Esophagus (tissue), 2 donors: ENCODE measurements around the gene EHBP1L1. TPM values are rescaled to one million over a fixed set of nuclear protein-coding genes. Genes with fewer than 3 reads are reported as not detected.

Experiments
- H3K27ac ChIP-seq, 2 donors: one replicate each; pipeline ENCODE4 v1.5.1; 2013; ENCODE audit warnings: low read depth in 2 of 2, mild to moderate bottlenecking in 2 of 2, inconsistent platforms in 1 of 2, low read length in 1 of 2, moderate library complexity in 1 of 2
- H3K27me3 ChIP-seq, 2 donors: one replicate each; pipeline ENCODE4 v1.6.1; 2013; ENCODE audit warnings: low read length in 2 of 2, control low read depth in 1 of 2, mild to moderate bottlenecking in 1 of 2; ENCODE audit not compliant: insufficient read depth in 2 of 2, control insufficient read depth in 1 of 2
- H3K36me3 ChIP-seq, 2 donors: one replicate each; pipeline ENCODE4 v1.6.1; 2013; ENCODE audit warnings: low read length in 1 of 2; ENCODE audit not compliant: control insufficient read depth in 2 of 2, insufficient read depth in 2 of 2
- H3K4me1 ChIP-seq, 2 donors: one replicate each; pipeline ENCODE4 v1.6.1; 2013; ENCODE audit warnings: low read length in 1 of 2; ENCODE audit not compliant: control insufficient read depth in 2 of 2, insufficient read depth in 2 of 2
- H3K4me3 ChIP-seq, 2 donors: one replicate each; pipeline ENCODE4 v1.5.1; 2013; ENCODE audit warnings: low read length in 2 of 2, mild to moderate bottlenecking in 2 of 2, low read depth in 1 of 2, moderate library complexity in 1 of 2
- H3K9me3 ChIP-seq, 2 donors: one replicate each; pipeline ENCODE4 v1.6.1; 2013; ENCODE audit warnings: mild to moderate bottlenecking in 2 of 2, low read depth in 1 of 2, low read length in 1 of 2, moderate library complexity in 1 of 2; ENCODE audit not compliant: control insufficient read depth in 2 of 2, insufficient read depth in 1 of 2
- WGBS, 2 donors: extraction: QIAGEN DNeasy Blood & Tissue Kit; methylation state at CpG; one replicate each; pipeline ENCODE4 v1.1.7; 2013; 5-methylcytosine and 5-hydroxymethylcytosine counted together
- polyA plus RNA-seq, 2 donors: library from polyadenylated mRNA; stranded (reverse); fragments of 200-250 nt; gene quantifications; one replicate each; pipeline ENCODE4 v1.2.3, GENCODE V29; 2013
- donor health status: healthy with polysubstance abuse.
- donor health status: Bipolar disorder and iron deficiency.

Gene EHBP1L1
- polyA plus RNA-seq, 2 donors: 54.4 to 61.6 TPM

DNA sequence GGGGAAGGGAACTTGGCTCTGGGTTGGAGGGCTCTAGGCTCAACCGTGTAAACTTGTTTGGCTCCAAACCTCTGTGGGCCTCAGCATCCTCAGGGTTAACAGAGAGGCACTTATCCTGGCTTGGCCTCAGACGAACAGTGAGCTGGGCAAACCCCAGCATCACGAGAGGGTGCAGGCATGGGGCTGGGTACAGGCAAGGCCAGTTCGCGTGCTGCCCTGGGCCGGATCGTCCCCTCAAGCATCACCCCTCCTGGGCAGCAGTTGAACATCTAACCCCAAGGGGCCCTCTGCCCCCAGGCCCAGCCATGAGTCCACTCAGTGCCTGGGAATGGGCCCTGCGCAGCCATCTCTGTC lies 1.9 kb downstream of the EHBP1L1 start:
- WGBS, 2 donors: 37 to 51% methylated on average over 8 of the region's 8 CpGs
- H3K27me3 ChIP-seq: no peaks in the 10 kb centered on the region
- H3K27ac ChIP-seq: peak overlapping the region; percentile 97 to 98
- peaks cover 11 to 37% of the 10 kb centered on the region in 2 donors for H3K36me3 ChIP-seq
- no peaks in the 10 kb centered on the region for H3K9me3 ChIP-seq
- H3K4me1 ChIP-seq: peaks cover 2 to 27% of the 10 kb centered on the region in 2 donors
- H3K4me3 ChIP-seq: peak overlapping the region; percentile 71 to 74

DNA sequence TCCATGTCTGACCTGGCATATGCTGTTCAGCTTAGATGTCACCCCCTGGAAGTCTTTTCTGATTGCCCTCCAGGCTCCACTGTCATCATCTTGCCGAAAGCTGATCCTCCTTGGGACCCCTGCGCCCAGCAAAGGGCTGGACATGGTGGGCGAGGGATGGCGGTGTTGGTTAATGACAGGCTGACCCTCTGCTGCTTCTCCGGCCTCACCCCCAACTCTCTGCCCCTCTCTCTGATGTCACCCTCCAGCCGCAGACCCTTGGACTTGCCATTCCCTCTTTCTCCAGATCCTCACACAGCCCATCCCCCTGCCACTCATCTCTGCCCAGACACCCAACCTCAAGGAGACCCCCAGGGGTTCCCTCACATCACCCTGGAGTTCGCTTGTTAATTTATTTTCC lies 2.3 kb downstream of the EHBP1L1 start:
- Histone ChIP-seq H3K36me3 (peaks cover 11 to 37% of the 10 kb centered on the region in 2 donors), H3K27ac (peak overlapping the region in 1 of 2 donors; percentile 98), H3K4me1 (peaks cover 2 to 27% of the 10 kb centered on the region in 2 donors), H3K4me3 (peak overlapping the region; percentile 71 to 74), H3K9me3 (no peaks in the 10 kb centered on the region), H3K27me3 (no peaks in the 10 kb centered on the region)
- 82 to 94% methylated on average over 7 of the region's 7 CpGs for WGBS, 2 donors

DNA sequence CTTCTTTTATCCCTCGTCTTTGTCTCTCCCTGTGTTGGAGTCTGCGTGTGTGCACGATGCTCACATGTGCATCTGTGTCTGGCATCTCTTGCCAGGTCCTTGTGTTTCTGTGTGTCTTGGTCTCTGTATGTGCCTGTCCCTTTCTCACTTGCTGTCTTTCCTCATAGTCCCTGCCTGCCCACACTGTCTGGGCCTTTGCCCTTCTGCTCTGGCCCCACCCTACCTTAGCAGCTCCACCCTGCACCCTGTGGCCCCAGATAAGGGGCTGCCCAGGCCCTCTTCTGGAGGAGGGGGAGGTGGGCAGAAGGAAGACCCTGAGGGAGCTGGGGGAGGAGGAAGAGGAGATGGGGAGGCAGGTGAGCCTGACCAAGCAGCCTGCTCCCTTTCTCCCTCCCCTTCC lies 2.8 kb downstream of the EHBP1L1 start:
- H3K4me1 ChIP-seq: peaks cover 2 to 22% of the 10 kb centered on the region in 2 donors
- 78 to 87% methylated on average over 3 of the region's 3 CpGs for WGBS, 2 donors
- H3K27ac ChIP-seq: no peak overlapping the region

DNA sequence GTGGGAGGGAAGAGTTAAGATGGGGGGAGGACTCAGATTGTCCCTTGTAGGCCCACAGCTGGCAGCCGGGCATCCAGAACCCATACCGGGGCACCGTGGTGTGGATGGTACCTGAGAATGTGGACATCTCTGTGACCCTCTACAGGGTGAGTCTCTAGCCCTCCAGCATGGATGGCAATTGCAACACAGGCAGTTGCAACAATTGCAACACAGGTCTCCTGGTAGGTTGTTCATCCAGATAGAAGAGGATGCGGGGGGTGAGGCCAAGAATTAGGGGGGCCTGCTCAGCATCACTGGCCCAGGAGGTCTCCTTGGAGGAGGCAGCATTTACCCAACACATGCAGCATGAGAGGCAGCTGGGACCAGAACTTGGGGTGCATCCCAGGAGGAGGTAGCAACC lies 3.4 kb downstream of the EHBP1L1 start:
- 86 to 97% methylated on average over 4 of the region's 4 CpGs for WGBS, 2 donors
- no peaks in the 10 kb centered on the region for H3K27me3 ChIP-seq
- peaks cover 11 to 36% of the 10 kb centered on the region in 2 donors for H3K36me3 ChIP-seq
- no peaks in the 10 kb centered on the region for H3K9me3 ChIP-seq
- H3K4me1 ChIP-seq: peaks cover 2 to 24% of the 10 kb centered on the region in 2 donors
- no peak overlapping the region for H3K27ac ChIP-seq
- no peak overlapping the region for H3K4me3 ChIP-seq

More for the DNA sequence above, 2.8 kb downstream of the EHBP1L1 start:
- Histone ChIP-seq H3K27me3 (no peaks in the 10 kb centered on the region), H3K4me3 (no peak overlapping the region), H3K36me3 (peaks cover 11 to 34% of the 10 kb centered on the region in 2 donors), H3K9me3 (no peaks in the 10 kb centered on the region)

DNA sequence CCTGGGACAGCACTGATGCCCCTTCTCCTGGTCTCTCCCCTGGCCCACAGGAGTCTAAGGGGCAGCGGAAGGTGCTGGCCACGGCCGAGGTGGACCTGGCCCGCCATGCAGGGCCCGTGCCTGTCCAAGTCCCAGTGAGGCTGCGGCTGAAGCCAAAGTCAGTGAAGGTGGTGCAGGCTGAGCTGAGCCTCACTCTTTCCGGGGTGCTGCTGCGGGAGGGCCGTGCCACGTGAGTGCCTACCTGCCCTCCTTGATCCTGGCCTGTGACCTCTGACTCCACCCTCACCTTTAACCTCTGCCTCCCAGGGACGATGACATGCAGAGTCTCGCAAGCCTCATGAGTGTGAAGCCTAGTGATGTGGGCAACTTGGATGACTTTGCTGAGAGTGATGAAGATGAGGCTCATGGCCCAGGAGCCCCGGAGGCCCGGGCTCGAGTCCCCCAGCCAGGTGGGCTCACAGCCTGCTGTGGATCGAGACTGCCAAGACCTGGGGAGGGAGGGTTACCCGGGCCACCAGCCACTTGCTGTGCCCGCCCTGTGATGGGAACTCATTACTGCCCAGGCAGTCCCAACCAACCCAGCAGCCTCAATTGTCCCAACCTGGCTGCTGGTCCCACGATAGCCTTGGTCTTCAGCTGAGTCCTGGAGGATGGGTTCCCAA lies 4.3 kb downstream of the EHBP1L1 start:
- Histone ChIP-seq H3K27ac (peak overlapping the region in 1 of 2 donors; percentile 3), H3K36me3 (peaks cover 11 to 40% of the 10 kb centered on the region in 2 donors)

DNA sequence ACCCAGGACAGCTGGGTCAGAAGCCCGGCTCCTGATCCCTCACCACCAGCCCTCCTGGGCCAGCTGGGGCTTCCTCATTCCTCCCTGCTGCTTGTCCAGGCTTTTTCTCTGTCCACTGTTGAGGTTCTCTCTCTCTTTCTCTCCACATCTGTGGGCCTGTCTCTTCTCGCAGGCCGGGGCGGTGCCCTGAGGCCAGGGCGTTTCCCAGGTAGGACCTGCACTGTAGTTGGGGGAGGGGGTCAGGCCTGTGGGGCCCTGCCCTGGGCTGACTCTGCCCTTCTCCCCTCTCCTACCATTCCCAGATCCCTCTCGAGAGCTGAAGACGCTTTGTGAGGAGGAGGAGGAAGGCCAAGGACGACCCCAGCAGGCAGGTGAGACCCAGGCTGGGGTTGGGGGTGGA lies 4.9 kb downstream of the EHBP1L1 start:
- H3K4me1 ChIP-seq: peaks cover 3 to 22% of the 10 kb centered on the region in 2 donors
- H3K36me3 ChIP-seq: peaks cover 11 to 40% of the 10 kb centered on the region in 2 donors
- H3K27me3 ChIP-seq: no peaks in the 10 kb centered on the region
- WGBS, 2 donors: 86 to 91% methylated on average over 7 to 8 of the region's 8 CpGs
- H3K27ac ChIP-seq: no peak overlapping the region
- no peak overlapping the region for H3K4me3 ChIP-seq
- no peaks in the 10 kb centered on the region for H3K9me3 ChIP-seq

More for the DNA sequence above, 4.3 kb downstream of the EHBP1L1 start:
- WGBS, 2 donors: 91 to 92% methylated on average over 19 of the region's 19 CpGs
- Histone ChIP-seq H3K4me3 (no peak overlapping the region), H3K9me3 (no peaks in the 10 kb centered on the region), H3K27me3 (no peaks in the 10 kb centered on the region), H3K4me1 (peaks cover 2 to 25% of the 10 kb centered on the region in 2 donors)

DNA sequence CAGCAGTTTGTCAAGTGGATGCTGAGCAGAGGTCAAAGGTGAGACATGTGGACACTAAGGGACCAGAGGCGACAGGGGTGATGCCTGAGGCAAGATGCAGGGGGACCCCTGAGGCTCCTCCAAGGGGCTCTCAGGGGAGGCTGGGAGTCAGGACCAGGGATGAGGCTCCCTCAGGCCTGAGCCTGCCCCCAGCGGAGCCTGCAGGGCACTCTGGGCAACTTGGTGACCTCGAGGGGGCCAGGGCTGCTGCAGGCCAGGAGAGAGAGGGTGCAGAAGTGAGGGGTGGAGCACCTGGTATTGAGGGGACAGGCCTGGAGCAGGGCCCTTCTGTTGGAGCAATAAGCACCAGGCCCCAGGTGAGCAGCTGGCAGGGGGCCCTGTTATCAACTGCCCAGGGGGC lies 6.1 kb downstream of the EHBP1L1 start:
- Histone ChIP-seq H3K27ac (no peak overlapping the region), H3K4me1 (peaks cover 5 to 22% of the 10 kb centered on the region in 2 donors)
- WGBS, 2 donors: 87 to 88% methylated on average over 3 of the region's 3 CpGs

DNA sequence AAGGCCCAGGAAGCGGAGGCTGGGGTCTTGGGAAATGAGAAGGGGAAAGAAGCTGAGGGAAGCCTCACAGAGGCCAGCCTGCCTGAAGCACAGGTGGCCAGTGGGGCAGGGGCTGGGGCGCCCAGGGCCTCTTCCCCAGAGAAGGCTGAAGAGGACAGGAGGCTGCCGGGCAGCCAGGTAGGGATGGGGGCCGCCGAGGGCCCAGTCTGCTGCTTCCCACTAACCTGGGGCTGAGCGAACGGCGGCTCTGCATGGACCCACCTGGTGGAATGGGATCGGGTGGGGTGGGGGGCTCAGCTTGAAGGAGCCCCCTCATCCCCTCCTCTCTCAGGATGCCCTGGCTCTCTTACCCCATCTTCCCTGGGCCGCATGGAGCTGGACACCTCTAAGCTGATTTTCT lies 7.7 kb downstream of the EHBP1L1 start:
- H3K27me3 ChIP-seq: no peaks in the 10 kb centered on the region
- peaks cover 11 to 38% of the 10 kb centered on the region in 2 donors for H3K36me3 ChIP-seq
- 90% methylated on average over 6 to 10 of the region's 10 CpGs for WGBS, 2 donors
- H3K4me3 ChIP-seq: no peak overlapping the region
- H3K27ac ChIP-seq: peak overlapping the region in 1 of 2 donors; percentile 20
- peaks cover 8 to 17% of the 10 kb centered on the region in 2 donors for H3K4me1 ChIP-seq
- H3K9me3 ChIP-seq: no peaks in the 10 kb centered on the region

More for the DNA sequence above, 6.1 kb downstream of the EHBP1L1 start:
- Histone ChIP-seq H3K4me3 (no peak overlapping the region), H3K36me3 (peaks cover 11 to 40% of the 10 kb centered on the region in 2 donors), H3K27me3 (no peaks in the 10 kb centered on the region), H3K9me3 (no peaks in the 10 kb centered on the region)

DNA sequence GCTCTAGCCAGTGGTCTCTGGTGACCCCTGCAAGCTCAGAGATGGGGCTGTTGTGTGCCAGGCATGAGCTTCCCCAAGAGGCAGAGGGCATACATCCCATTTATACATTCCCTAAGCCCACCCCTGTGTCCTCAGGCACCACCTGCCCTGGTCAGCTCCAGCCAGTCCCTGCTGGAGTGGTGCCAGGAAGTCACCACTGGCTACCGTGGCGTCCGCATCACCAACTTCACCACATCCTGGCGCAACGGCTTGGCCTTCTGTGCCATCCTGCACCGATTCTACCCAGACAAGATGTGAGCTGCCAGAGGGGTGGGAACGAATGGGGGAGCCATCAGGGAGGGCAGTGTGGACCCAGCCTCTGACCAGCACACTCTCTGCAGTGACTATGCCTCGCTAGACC lies 8.3 kb downstream of the EHBP1L1 start:
- Histone ChIP-seq H3K4me3 (no peak overlapping the region), H3K27me3 (no peaks in the 10 kb centered on the region), H3K4me1 (peaks cover 8 to 18% of the 10 kb centered on the region in 2 donors), H3K27ac (peak overlapping the region in 1 of 2 donors; percentile 20), H3K9me3 (no peaks in the 10 kb centered on the region), H3K36me3 (peaks cover 11 to 37% of the 10 kb centered on the region in 2 donors)
- WGBS, 2 donors: 71 to 74% methylated on average over 8 of the region's 8 CpGs

DNA sequence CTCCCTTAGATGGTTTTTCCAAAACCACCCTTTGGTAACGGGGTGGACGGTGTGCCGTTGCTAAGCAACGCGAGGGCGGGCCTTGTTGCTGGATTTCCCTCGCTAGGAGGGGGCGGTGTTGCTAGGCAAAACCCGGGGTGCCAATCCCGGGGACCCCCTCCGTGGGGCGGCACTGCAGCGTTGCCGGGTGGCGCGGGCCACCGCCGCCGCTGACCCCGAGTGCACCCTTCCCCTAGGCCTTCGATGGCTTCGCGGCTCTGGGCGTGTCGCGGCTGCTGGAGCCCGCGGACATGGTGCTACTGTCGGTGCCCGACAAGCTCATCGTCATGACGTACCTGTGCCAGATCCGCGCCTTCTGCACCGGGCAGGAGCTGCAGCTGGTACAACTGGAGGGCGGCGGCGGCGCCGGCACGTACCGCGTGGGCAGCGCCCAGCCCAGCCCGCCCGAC lies 8.9 kb downstream of the EHBP1L1 start:
- Histone ChIP-seq H3K27me3 (no peaks in the 10 kb centered on the region), H3K4me1 (peaks cover 8 to 18% of the 10 kb centered on the region in 2 donors), H3K27ac (peak overlapping the region; percentile 26 to 62), H3K36me3 (peaks cover 10 to 32% of the 10 kb centered on the region in 2 donors), H3K4me3 (no peak overlapping the region), H3K9me3 (no peaks in the 10 kb centered on the region)
- WGBS, 2 donors: 47 to 50% methylated on average over 35 to 46 of the region's 46 CpGs
